ENCODE measurements around the gene SLC19A1.

DNA sequence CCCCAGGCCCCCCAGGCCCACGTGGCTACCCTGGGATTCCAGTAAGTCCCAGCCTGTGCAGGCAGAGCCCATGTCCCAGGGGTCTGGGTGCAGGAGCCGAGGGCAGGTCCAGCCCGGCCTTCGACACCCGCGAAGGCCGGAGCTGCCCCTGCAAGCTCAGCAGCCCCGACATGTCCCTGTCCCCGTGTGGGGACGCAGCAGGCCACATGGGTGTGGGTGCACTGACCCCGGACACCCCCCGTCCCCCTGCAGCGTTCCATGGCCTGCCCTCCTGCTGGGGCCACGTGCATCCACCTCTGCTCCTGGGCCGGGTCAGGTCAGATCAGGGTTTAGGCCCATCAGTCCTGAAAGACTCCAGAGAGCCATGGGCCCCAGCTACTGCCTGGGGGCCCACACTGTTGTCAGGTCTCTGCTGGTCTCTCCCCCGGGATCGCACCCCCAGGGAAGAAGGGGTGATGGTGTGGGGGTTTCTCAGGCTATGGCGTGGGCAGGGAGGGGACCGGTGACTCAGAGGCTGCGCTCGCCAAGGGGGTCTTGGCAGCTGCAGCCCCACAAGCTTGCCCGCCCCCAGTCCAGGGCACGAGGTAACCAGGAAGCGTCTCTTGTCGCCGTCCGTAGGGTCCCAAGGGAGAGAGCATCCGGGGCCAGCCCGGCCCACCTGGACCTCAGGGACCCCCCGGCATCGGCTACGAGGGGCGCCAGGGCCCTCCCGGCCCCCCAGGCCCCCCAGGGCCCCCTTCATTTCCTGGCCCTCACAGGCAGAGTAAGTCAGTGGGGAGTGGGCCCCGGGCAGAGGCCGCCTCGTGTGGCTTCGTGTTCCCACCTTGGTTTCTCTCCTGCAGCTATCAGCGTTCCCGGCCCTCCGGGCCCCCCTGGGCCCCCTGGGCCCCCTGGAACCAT, 37.5 kb downstream of the SLC19A1 start:
- TF ChIP-seq, protein P1, sequence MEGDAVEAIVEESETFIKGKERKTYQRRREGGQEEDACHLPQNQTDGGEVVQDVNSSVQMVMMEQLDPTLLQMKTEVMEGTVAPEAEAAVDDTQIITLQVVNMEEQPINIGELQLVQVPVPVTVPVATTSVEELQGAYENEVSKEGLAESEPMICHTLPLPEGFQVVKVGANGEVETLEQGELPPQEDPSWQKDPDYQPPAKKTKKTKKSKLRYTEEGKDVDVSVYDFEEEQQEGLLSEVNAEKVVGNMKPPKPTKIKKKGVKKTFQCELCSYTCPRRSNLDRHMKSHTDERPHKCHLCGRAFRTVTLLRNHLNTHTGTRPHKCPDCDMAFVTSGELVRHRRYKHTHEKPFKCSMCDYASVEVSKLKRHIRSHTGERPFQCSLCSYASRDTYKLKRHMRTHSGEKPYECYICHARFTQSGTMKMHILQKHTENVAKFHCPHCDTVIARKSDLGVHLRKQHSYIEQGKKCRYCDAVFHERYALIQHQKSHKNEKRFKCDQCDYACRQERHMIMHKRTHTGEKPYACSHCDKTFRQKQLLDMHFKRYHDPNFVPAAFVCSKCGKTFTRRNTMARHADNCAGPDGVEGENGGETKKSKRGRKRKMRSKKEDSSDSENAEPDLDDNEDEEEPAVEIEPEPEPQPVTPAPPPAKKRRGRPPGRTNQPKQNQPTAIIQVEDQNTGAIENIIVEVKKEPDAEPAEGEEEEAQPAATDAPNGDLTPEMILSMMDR (IDR thresholded peaks at IDR 0.05) = no peak
- TF ChIP-seq POLR2A (IDR thresholded peaks at IDR 0.05) = no peak
- TF ChIP-seq POLR2AphosphoS5 (IDR thresholded peaks at IDR 0.05) = no peak
- no peak for TF ChIP-seq EP300 (IDR thresholded peaks at IDR 0.05)
